Activated CD4-positive, alpha-beta memory T cell treated with anti-CD3 and anti-CD28 coated beads for 36 hours (primary cell): ENCODE results near the gene MTCL3.
A peak's percentile ranks its signal among the peaks of the same experiment; 100 is the strongest.

Source experiments
- CTCF ChIA-PET: fragments of 350-600 bp; sonication (Branson Sonifier 250); formaldehyde crosslinking; loops from one replicate; lab custom pipeline; 2021; ENCODE audit warnings: antibody characterized with exemption, inconsistent platforms; lab: Charles Lee
- POLR2A ChIA-PET: fragments of 350-600 bp; sonication (Branson Sonifier 250); formaldehyde crosslinking; loops from one replicate; lab custom pipeline; 2021; ENCODE audit warnings: antibody characterized with exemption; lab: Charles Lee
- DNase-seq: peaks from one replicate; pipeline ENCODE4 v3.0.0-alpha.2; 2020
- H3K27ac Mint-ChIP-seq: one replicate; pipeline ENCODE4 v1.8.0; 2021; ENCODE audit warnings: mixed read lengths
- H3K27me3 Mint-ChIP-seq: one replicate; pipeline ENCODE4 v1.8.0; 2021; ENCODE audit warnings: mixed read lengths
- H3K36me3 Mint-ChIP-seq: one replicate; pipeline ENCODE4 v1.8.0; 2021; ENCODE audit warnings: mixed read lengths
- H3K4me1 Mint-ChIP-seq: one replicate; pipeline ENCODE4 v1.8.0; 2021; ENCODE audit warnings: low read depth, mixed read lengths
- H3K4me3 Mint-ChIP-seq: one replicate; pipeline ENCODE4 v1.8.0; 2021; ENCODE audit warnings: mild to moderate bottlenecking, mixed read lengths
- H3K9me3 Mint-ChIP-seq: one replicate; pipeline ENCODE4 v1.8.0; 2021; ENCODE audit warnings: mixed read lengths
- intact Hi-C: fragments of 100-400 bp; cut with micrococcal nuclease; formaldehyde crosslinking; loops from one replicate; pipeline ENCODE4 v1.15.1; 2023

Gene MTCL3

GRCh38 chr6:127468936-127469335 lies 50.2 kb downstream of the MTCL3 start:
- no peaks in the 10 kb centered on the region for H3K4me1 Mint-ChIP-seq
- peaks cover 9% of the 10 kb centered on the region for H3K36me3 Mint-ChIP-seq
- ChIA-PET POLR2A (interaction anchor here (0.9 kb wide), 1 partner anchor 16 kb away, joined by 4 read pairs; no protein-coding TSS in a partner anchor), CTCF (interaction anchor here (1.3 to 3.2 kb wide), 3 partner anchors 47 to 74 kb away, joined by 3 to 12 read pairs (median 5); no protein-coding TSS in a partner anchor)
- intact Hi-C loops: no loop called here
- no peak for DNase-seq
- H3K27me3 Mint-ChIP-seq: no peaks in the 10 kb centered on the region
- no peak overlapping the region for H3K27ac Mint-ChIP-seq
- H3K4me3 Mint-ChIP-seq: no peak overlapping the region
- H3K9me3 Mint-ChIP-seq: no peaks in the 10 kb centered on the region

DNA sequence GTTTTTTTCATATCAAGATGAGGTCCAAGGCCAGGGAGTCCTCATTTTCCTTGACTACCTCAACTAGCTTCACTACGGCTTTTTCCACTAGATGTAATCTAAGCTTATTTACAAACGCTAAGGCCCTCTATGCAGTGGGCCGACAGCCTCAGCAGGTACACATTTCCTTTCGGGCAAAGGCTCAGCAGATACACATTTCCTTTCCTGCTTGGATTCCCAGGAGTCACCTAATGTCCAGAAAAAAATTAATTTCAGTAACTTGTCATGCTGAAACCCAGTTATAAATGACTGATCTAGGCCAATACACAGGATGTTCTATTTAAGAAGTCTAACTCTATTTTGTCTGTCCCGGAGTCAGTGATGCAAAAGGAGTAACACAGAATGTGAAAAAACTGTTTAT lies 52.7 kb downstream of the MTCL3 start:
- POLR2A ChIA-PET: no interaction called here
- intact Hi-C loops: no loop called here
- H3K9me3 Mint-ChIP-seq: no peaks in the 10 kb centered on the region
- CTCF ChIA-PET: interaction anchor here (0.7 to 5.6 kb wide), 16 partner anchors 8 to 327 kb away, joined by 3 to 113 read pairs (median 4); partner anchors contain the start of genes MTCL3 and RNF146
- H3K4me3 Mint-ChIP-seq: no peak overlapping the region
- no peak for DNase-seq
- no peaks in the 10 kb centered on the region for H3K27me3 Mint-ChIP-seq
- no peaks in the 10 kb centered on the region for H3K4me1 Mint-ChIP-seq
- H3K27ac Mint-ChIP-seq: no peak overlapping the region
- peaks cover 4% of the 10 kb centered on the region for H3K36me3 Mint-ChIP-seq

DNA sequence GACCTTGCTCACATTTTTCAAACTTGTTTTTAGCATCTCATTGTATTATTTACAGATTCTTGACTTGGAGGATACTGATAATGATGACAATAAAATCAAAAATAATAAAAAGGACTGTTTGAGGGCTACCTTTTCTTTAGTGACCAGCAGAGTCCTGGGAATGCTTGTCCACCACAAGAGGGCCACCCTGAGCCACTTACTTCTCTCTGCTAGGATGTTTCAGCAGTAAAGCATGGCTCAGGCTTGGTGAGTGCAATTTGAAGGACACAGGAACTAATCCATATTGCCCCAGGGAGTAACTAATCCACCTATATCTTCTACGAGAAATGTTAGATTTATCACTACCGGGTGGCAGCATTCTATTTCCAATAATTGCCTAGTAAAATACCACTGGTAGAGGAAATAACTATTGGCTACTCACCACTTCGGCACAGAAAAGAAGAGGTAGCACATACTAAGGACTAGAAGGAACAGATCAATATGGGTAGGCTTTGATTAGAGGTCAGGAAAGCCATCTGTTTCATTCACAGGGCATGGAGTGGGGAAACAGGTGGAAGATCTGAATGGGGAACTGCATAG lies 54.2 kb downstream of the MTCL3 start:
- Mint-ChIP-seq H3K27ac (no peak overlapping the region), H3K36me3 (peaks cover 2% of the 10 kb centered on the region), H3K9me3 (no peaks in the 10 kb centered on the region), H3K4me1 (peaks cover 2% of the 10 kb centered on the region), H3K27me3 (no peaks in the 10 kb centered on the region), H3K4me3 (no peak overlapping the region)
- ChIA-PET CTCF (interaction anchor here (0.9 to 5.6 kb wide), 10 partner anchors 9 to 163 kb away, joined by 4 to 113 read pairs (median 4); partner anchors contain the start of gene MTCL3), POLR2A (no interaction called here)
- intact Hi-C loops: loop anchor here (1.0 to 2.0 kb wide), 4 partner anchors 52 to 176 kb away; no protein-coding TSS in a partner anchor
- peak; percentile 75 for DNase-seq

GRCh38 chr6:127464161-127464880 lies 54.8 kb downstream of the MTCL3 start:
- CTCF ChIA-PET: interaction anchor here (0.7 to 5.6 kb wide), 12 partner anchors 8 to 161 kb away, joined by 3 to 113 read pairs (median 4); partner anchors contain the start of gene ECHDC1
- no peak for DNase-seq
- Mint-ChIP-seq H3K4me1 (peaks cover 2% of the 10 kb centered on the region), H3K36me3 (no peaks in the 10 kb centered on the region), H3K27ac (no peak overlapping the region), H3K4me3 (no peak overlapping the region), H3K9me3 (no peaks in the 10 kb centered on the region), H3K27me3 (no peaks in the 10 kb centered on the region)
- intact Hi-C loops: loop anchor here (2.0 kb wide), 3 partner anchors 52 to 176 kb away; no protein-coding TSS in a partner anchor
- POLR2A ChIA-PET: no interaction called here

GRCh38 chr6:127463056-127463455 lies 56.1 kb downstream of the MTCL3 start:
- no peak for DNase-seq
- ChIA-PET CTCF (interaction anchor here (0.6 to 5.6 kb wide), 6 partner anchors 53 to 161 kb away, joined by 3 to 113 read pairs (median 4); partner anchors contain the start of gene ECHDC1), POLR2A (no interaction called here)
- Mint-ChIP-seq H3K36me3 (no peaks in the 10 kb centered on the region), H3K27me3 (no peaks in the 10 kb centered on the region), H3K27ac (no peak overlapping the region), H3K9me3 (no peaks in the 10 kb centered on the region), H3K4me3 (no peak overlapping the region), H3K4me1 (peaks cover 2% of the 10 kb centered on the region)
- intact Hi-C loops: no loop called here

DNA sequence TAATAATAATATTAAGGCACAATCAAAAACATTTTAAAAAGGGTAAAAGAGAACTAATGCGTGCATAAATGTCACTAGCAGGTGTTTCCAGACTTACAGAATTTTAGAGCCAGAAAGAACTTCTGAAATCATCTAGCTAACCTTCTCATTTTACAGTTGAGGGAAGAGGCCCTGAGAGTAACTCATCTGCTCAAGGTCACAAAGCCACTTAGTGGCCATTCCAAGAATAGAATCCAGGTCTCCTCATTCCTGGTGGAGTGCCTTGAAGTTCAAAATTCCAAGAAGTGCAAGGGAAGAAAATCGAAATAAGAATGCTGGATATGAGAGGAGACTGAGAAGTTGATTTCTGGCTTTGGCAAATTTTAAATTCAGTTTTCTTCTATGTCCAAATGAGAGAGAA lies 56.8 kb downstream of the MTCL3 start:
- CTCF ChIA-PET: interaction anchor here (0.6 to 5.6 kb wide), 5 partner anchors 54 to 160 kb away, joined by 3 to 113 read pairs (median 6); no protein-coding TSS in a partner anchor
- Mint-ChIP-seq H3K4me1 (peaks cover 2% of the 10 kb centered on the region), H3K36me3 (no peaks in the 10 kb centered on the region), H3K4me3 (no peak overlapping the region), H3K9me3 (no peaks in the 10 kb centered on the region), H3K27me3 (no peaks in the 10 kb centered on the region), H3K27ac (no peak overlapping the region)
- intact Hi-C loops: no loop called here
- POLR2A ChIA-PET: no interaction called here
- DNase-seq: no peak

- Mint-ChIP-seq H3K27ac (no peak overlapping the region), H3K4me1 (peaks cover 2% of the 10 kb centered on the region), H3K9me3 (no peaks in the 10 kb centered on the region), H3K36me3 (no peaks in the 10 kb centered on the region), H3K27me3 (no peaks in the 10 kb centered on the region), H3K4me3 (no peak overlapping the region)
- intact Hi-C loops: no loop called here
- ChIA-PET CTCF (interaction anchor here (0.6 to 2.1 kb wide), 4 partner anchors 13 to 170 kb away, joined by 3 to 6 read pairs (median 4); no protein-coding TSS in a partner anchor), POLR2A (no interaction called here)
- DNase-seq: no peak
Observed at GRCh38 chr6:127460465-127460864, 58.7 kb downstream of the MTCL3 start.

DNA sequence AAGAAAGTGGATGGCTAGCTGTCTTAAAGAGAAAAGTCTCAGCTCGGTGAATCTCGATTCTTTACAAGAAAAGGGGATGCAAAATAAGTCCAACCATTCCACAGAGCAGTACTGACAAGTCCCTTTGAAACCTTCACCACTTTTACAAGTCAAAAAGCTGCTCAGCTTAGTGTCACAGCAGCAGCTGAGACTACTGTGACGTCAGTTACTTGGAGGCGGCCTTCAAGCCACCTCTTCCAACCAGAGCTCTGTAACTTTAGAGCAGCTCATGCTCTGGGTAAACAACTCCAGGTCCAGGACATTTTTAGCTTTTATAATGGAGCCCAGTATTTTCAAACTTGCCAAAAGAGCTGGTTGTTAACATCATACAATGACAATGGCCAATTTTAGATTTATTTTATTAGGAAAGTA lies 59.9 kb downstream of the MTCL3 start, which contains the start of gene KIAA0408:
Gene KIAA0408 (minus strand): TSS at position 159 of the 411 bp plus-strand sequence. CDS start 5,408 bp downstream, outside the sequence.
- ChIA-PET CTCF (interaction anchor here (0.8 to 1.3 kb wide), 4 partner anchors 15 to 79 kb away, joined by 3 to 9 read pairs (median 3); no protein-coding TSS in a partner anchor), POLR2A (no interaction called here)
- no peak within 1 kb of the TSS for H3K4me3 Mint-ChIP-seq
- peaks cover 2% of the 10 kb centered on the region for H3K4me1 Mint-ChIP-seq
- intact Hi-C loops: no loop called here
- no peaks in the 10 kb centered on the region for H3K9me3 Mint-ChIP-seq
- no peak for DNase-seq
- no peaks in the 10 kb centered on the region for H3K27me3 Mint-ChIP-seq
- H3K27ac Mint-ChIP-seq: no peak within 1 kb of the TSS
- no peaks in the 10 kb centered on the region for H3K36me3 Mint-ChIP-seq

DNA sequence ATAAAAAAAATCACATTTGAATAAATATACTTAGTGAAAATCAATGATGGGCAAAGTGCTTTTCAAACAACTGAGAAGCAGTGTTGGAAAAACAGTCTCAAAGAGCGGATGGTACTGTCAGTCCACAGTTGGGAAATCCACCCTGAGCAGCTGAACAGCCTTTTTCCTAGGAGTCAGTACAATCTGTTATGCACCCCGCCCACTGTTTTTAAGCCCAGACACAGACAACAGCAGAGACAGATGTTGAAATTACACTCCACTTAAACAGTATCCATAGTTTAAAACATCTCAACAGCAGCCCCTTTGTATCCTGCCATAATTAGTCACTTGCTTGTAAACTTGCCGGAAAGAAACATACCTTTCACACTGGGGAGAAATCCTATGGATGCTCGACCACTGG lies 60.3 kb downstream of the MTCL3 start:
- Mint-ChIP-seq H3K27me3 (no peaks in the 10 kb centered on the region), H3K4me1 (peaks cover 2% of the 10 kb centered on the region), H3K36me3 (no peaks in the 10 kb centered on the region), H3K9me3 (no peaks in the 10 kb centered on the region), H3K4me3 (no peak overlapping the region), H3K27ac (no peak overlapping the region)
- intact Hi-C loops: no loop called here
- DNase-seq: no peak
- ChIA-PET CTCF (interaction anchor here (0.8 to 1.4 kb wide), 5 partner anchors 8 to 80 kb away, joined by 3 to 9 read pairs (median 3); no protein-coding TSS in a partner anchor), POLR2A (no interaction called here)

DNA sequence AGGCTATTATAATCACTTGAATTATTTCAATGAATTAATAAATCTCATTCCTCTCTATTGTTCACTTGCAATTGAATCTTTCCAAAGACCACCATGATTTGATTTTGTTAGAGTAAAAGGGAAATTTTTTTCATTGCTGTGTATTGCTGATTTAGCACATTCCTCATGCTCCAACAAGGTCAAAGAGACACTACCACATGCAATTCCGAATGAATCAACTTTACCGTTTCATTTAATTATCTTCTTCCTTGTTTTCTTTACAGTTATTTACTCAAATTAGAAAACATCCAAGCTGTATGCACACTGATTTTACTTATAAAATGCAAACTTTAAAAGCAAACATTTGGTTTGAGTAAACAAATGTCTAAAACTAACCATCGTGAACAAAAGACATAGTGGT lies 60.9 kb downstream of the MTCL3 start:
- Mint-ChIP-seq H3K27ac (no peak overlapping the region), H3K9me3 (no peaks in the 10 kb centered on the region), H3K4me3 (no peak overlapping the region), H3K36me3 (no peaks in the 10 kb centered on the region), H3K27me3 (no peaks in the 10 kb centered on the region), H3K4me1 (peaks cover 2% of the 10 kb centered on the region)
- intact Hi-C loops: no loop called here
- CTCF ChIA-PET: interaction anchor here (1.1 to 1.4 kb wide), 2 partner anchors 8 to 81 kb away, joined by 3 read pairs; no protein-coding TSS in a partner anchor
- no peak for DNase-seq
- POLR2A ChIA-PET: no interaction called here

GRCh38 chr6:127457456-127458064 lies 61.6 kb downstream of the MTCL3 start:
- Mint-ChIP-seq H3K36me3 (no peaks in the 10 kb centered on the region), H3K27ac (no peak overlapping the region), H3K9me3 (no peaks in the 10 kb centered on the region), H3K4me1 (peaks cover 2% of the 10 kb centered on the region), H3K4me3 (no peak overlapping the region), H3K27me3 (no peaks in the 10 kb centered on the region)
- no peak for DNase-seq
- ChIA-PET CTCF (interaction anchor here (0.7 to 1.4 kb wide), 3 partner anchors 9 to 81 kb away, joined by 3 read pairs; no protein-coding TSS in a partner anchor), POLR2A (no interaction called here)
- intact Hi-C loops: no loop called here
